CD14-positive monocyte (primary cell): ENCODE measurements around the gene AFAP1L1. TPM values are rescaled to one million over a fixed set of nuclear protein-coding genes. Genes with fewer than 3 reads are reported as not detected.

Experiments used
- DNase-seq, 3 donors: peaks; one replicate each; pipeline ENCODE4 v3.0.0-alpha.2; 2011 to 2022
- H2AFZ ChIP-seq: 2 replicates; pipeline ENCODE4 v1.6.0; 2012; ENCODE audit warnings: mild to moderate bottlenecking, low read depth, low read length, inconsistent platforms; ENCODE audit not compliant: insufficient read depth, poor library complexity, severe bottlenecking
- H3K27ac ChIP-seq, 2 donors: 1 replicate in 1 of 2; 2 replicates in 1 of 2; pipeline ENCODE4 v1.5.1; 2012 to 2013; ENCODE audit warnings: low read length in 2 of 2, control low read depth in 1 of 2, inconsistent platforms in 1 of 2, low read depth in 1 of 2, mild to moderate bottlenecking in 1 of 2
- H3K27me3 ChIP-seq, 2 donors: one replicate each; pipeline versions ENCODE4 v1.6.0 to v1.6.1; 2011 to 2013; ENCODE audit warnings: low read length in 2 of 2; ENCODE audit not compliant: control insufficient read depth in 2 of 2, insufficient read depth in 2 of 2
- H3K36me3 ChIP-seq, 2 donors: replicated peaks in 1 of 2; 1 replicate in 1 of 2; 2 replicates in 1 of 2; pipeline versions ENCODE4 v1.5.1 to v1.6.1; 2012 to 2013; ENCODE audit warnings: low read length in 2 of 2, control low read depth in 1 of 2, inconsistent platforms in 1 of 2, mild to moderate bottlenecking in 1 of 2; ENCODE audit not compliant: insufficient read depth in 2 of 2, control insufficient read depth in 1 of 2
- H3K4me1 ChIP-seq, 2 donors: 1 replicate in 1 of 2; 2 replicates in 1 of 2; pipeline versions ENCODE4 v1.5.1 to v1.6.1; 2012 to 2013; ENCODE audit warnings: low read length in 2 of 2, control low read depth in 1 of 2, inconsistent platforms in 1 of 2, mild to moderate bottlenecking in 1 of 2, moderate library complexity in 1 of 2; ENCODE audit not compliant: insufficient read depth in 2 of 2, control insufficient read depth in 1 of 2
- H3K4me2 ChIP-seq: replicated peaks from 2 replicates; pipeline ENCODE3; 2012; ENCODE audit warnings: low read length, moderate library complexity, mild to moderate bottlenecking; ENCODE audit not compliant: poor library complexity, severe bottlenecking; ENCODE audit errors: extremely low read depth
- H3K4me3 ChIP-seq, 3 experiments: fragments of 200-600 bp in 1 of 3; sonication (generic) in 1 of 3; replicated peaks in 1 of 3; 1 replicate in 2 of 3; 2 replicates in 1 of 3; pipeline ENCODE4 v1.5.1; 2011 to 2013; ENCODE audit warnings: low read length in 3 of 3, mild to moderate bottlenecking in 3 of 3, control low read depth in 2 of 3, low read depth in 2 of 3, inconsistent platforms in 1 of 3, moderate library complexity in 1 of 3
- H3K79me2 ChIP-seq: 2 replicates; pipeline ENCODE4 v1.6.0; 2012; ENCODE audit warnings: mild to moderate bottlenecking, control low read depth, inconsistent platforms, low read length, moderate library complexity; ENCODE audit not compliant: insufficient read depth
- H3K9ac ChIP-seq: 2 replicates; pipeline ENCODE4 v1.6.0; 2017; ENCODE audit warnings: low read length, mild to moderate bottlenecking; ENCODE audit not compliant: insufficient read depth, poor library complexity, severe bottlenecking
- H3K9me3 ChIP-seq, 2 donors: replicated peaks in 1 of 2; 1 replicate in 1 of 2; 2 replicates in 1 of 2; pipeline versions ENCODE4 v1.5.1 to v1.6.1; 2012 to 2013; ENCODE audit warnings: low read length in 2 of 2, control low read depth in 1 of 2; ENCODE audit not compliant: control insufficient read depth in 1 of 2, insufficient read depth in 1 of 2
- H4K20me1 ChIP-seq: 2 replicates; pipeline ENCODE4 v1.6.0; 2012; ENCODE audit warnings: mild to moderate bottlenecking, low read length, control low read depth, moderate library complexity; ENCODE audit not compliant: insufficient read depth
- H3K27ac Mint-ChIP-seq, 7 donors: one replicate each; pipeline ENCODE4 v1.8.0; 2020; ENCODE audit warnings: mild to moderate bottlenecking in 7 of 7, mixed read lengths in 7 of 7, moderate library complexity in 6 of 7, inconsistent platforms in 2 of 7
- H3K27me3 Mint-ChIP-seq, 3 donors: one replicate each; pipeline ENCODE4 v1.8.0; 2021 to 2022; ENCODE audit warnings: low read depth in 3 of 3, mild to moderate bottlenecking in 3 of 3, mixed read lengths in 3 of 3, moderate library complexity in 3 of 3, inconsistent platforms in 1 of 3
- H3K36me3 Mint-ChIP-seq, 2 donors: one replicate each; pipeline ENCODE4 v1.8.0; 2020; ENCODE audit warnings: mixed read lengths in 2 of 2, inconsistent platforms in 1 of 2, mild to moderate bottlenecking in 1 of 2
- H3K4me1 Mint-ChIP-seq: one replicate; pipeline ENCODE4 v1.8.0; 2020; ENCODE audit warnings: mild to moderate bottlenecking, mixed read lengths
- H3K4me3 Mint-ChIP-seq, 2 donors: one replicate each; pipeline ENCODE4 v1.8.0; 2020; ENCODE audit warnings: mild to moderate bottlenecking in 2 of 2, mixed read lengths in 2 of 2, moderate library complexity in 1 of 2
- H3K9me3 Mint-ChIP-seq, 7 donors: one replicate each; pipeline ENCODE4 v1.8.0; 2020 to 2022; ENCODE audit warnings: mixed read lengths in 7 of 7, mild to moderate bottlenecking in 6 of 7, moderate library complexity in 6 of 7, inconsistent platforms in 2 of 7
- WGBS: methylation state at CpG from one replicate; pipeline ENCODE4 v1.1.5; 2013; ENCODE audit warnings: missing lambda C conversion rate; ENCODE audit not compliant: insufficient coverage; 5-methylcytosine and 5-hydroxymethylcytosine counted together
- intact Hi-C, 2 donors: fragments of 100-400 bp; cut with micrococcal nuclease; formaldehyde crosslinking; loops; one replicate each; pipeline versions ENCODE4 v1.15.0 to v1.15.1; 2023
- polyA plus RNA-seq, 3 donors: library from polyadenylated mRNA; depleted of rRNA in 1 of 3; unstranded in 2 of 3; stranded (reverse) in 1 of 3; fragments of 300-500 nt in 2 of 3; fragments of >200 nt in 1 of 3; fragmentation: Illumina TruSeq in 2 of 3; gene quantifications; 1 replicate in 2 of 3; 2 replicates in 1 of 3; pipeline ENCODE4 v1.2.3, GENCODE V29; 2012 to 2021
- TF ChIP-seq, protein P1 (sequence below): fragments of 200-600 bp; IDR thresholded peaks from one replicate; pipeline ENCODE4 v1.8.0; 2022; ENCODE audit warnings: antibody characterized with exemption, mild to moderate bottlenecking

Gene AFAP1L1
- polyA plus RNA-seq, 3 donors = not detected

- peaks cover 10% of the 10 kb centered on the region for H3K4me1 Mint-ChIP-seq
- DNase-seq = no peak
- Histone ChIP-seq H3K9ac (no peak overlapping the region), H3K27me3 (no peaks in the 10 kb centered on the region), H3K9me3 (no peaks in the 10 kb centered on the region), H3K4me2 (no peak overlapping the region), H2AFZ (no peak overlapping the region), H3K4me1 (peaks cover 7 to 12% of the 10 kb centered on the region in 2 donors), H3K4me3 (no peak overlapping the region), H3K27ac (no peak overlapping the region), H3K79me2 (no peaks in the 10 kb centered on the region), H4K20me1 (no peaks in the 10 kb centered on the region), H3K36me3 (no peaks in the 10 kb centered on the region)
- intact Hi-C loops = no loop called here
- H3K9me3 Mint-ChIP-seq = peaks cover 0 to 2% (median 0%) of the 10 kb centered on the region in 7 donors
- H3K36me3 Mint-ChIP-seq = no peaks in the 10 kb centered on the region
- H3K4me3 Mint-ChIP-seq = no peak overlapping the region
- H3K27ac Mint-ChIP-seq = no peak overlapping the region
- TF ChIP-seq, protein P1, sequence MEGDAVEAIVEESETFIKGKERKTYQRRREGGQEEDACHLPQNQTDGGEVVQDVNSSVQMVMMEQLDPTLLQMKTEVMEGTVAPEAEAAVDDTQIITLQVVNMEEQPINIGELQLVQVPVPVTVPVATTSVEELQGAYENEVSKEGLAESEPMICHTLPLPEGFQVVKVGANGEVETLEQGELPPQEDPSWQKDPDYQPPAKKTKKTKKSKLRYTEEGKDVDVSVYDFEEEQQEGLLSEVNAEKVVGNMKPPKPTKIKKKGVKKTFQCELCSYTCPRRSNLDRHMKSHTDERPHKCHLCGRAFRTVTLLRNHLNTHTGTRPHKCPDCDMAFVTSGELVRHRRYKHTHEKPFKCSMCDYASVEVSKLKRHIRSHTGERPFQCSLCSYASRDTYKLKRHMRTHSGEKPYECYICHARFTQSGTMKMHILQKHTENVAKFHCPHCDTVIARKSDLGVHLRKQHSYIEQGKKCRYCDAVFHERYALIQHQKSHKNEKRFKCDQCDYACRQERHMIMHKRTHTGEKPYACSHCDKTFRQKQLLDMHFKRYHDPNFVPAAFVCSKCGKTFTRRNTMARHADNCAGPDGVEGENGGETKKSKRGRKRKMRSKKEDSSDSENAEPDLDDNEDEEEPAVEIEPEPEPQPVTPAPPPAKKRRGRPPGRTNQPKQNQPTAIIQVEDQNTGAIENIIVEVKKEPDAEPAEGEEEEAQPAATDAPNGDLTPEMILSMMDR = no peak
- peaks cover 3 to 21% (median 6%) of the 10 kb centered on the region in 3 donors for H3K27me3 Mint-ChIP-seq
Measured at GRCh38 chr5:149235841-149236240, 35.8 kb upstream of the AFAP1L1 start.

- H3K27ac ChIP-seq = no peak overlapping the region
- peaks cover 0 to 2% (median 0%) of the 10 kb centered on the region in 7 donors for H3K9me3 Mint-ChIP-seq
- H3K36me3 Mint-ChIP-seq = no peaks in the 10 kb centered on the region
- no peak overlapping the region for H3K4me3 Mint-ChIP-seq
- H3K36me3 ChIP-seq = no peaks in the 10 kb centered on the region
- intact Hi-C loops = no loop called here
- WGBS = no CpG with 5 or more reads among the region's 4 CpGs
- H2AFZ ChIP-seq = no peak overlapping the region
- peaks cover 7 to 13% of the 10 kb centered on the region in 2 donors for H3K4me1 ChIP-seq
- no peaks in the 10 kb centered on the region for H4K20me1 ChIP-seq
- no peaks in the 10 kb centered on the region for H3K9me3 ChIP-seq
- no peak overlapping the region for H3K4me3 ChIP-seq
- no peak overlapping the region for H3K9ac ChIP-seq
- peaks cover 10% of the 10 kb centered on the region for H3K4me1 Mint-ChIP-seq
- H3K27ac Mint-ChIP-seq = no peak overlapping the region
- no peak for DNase-seq
- H3K27me3 Mint-ChIP-seq = peaks cover 4 to 30% (median 5%) of the 10 kb centered on the region in 3 donors
- no peaks in the 10 kb centered on the region for H3K27me3 ChIP-seq
- H3K79me2 ChIP-seq = no peaks in the 10 kb centered on the region
- no peak overlapping the region for H3K4me2 ChIP-seq
- TF ChIP-seq, protein P1 = no peak
Measured at GRCh38 chr5:149237662-149238061, 34.0 kb upstream of the AFAP1L1 start.
